Measurements from ENCODE around the gene PDCD5.
"Not testable (repeated sequence)": the region's sequence is repeated elsewhere in the genome, so short reads cannot be mapped to it uniquely, and the experiment has no call there.

Gene PDCD5

GRCh38 chr19:32580353-32580900 is 563 bp upstream of the PDCD5 start:
- DNase-seq: no peak

GRCh38 chr19:32581705-32582179 is 752 bp downstream of the PDCD5 start:
- DNase-seq: no peak

GRCh38 chr19:32587747-32588504 is 6.9 kb downstream of the PDCD5 start:
- not testable (repeated sequence) for DNase-seq

GRCh38 chr19:32594021-32594420 is 13.0 kb downstream of the PDCD5 start:
- no peak for DNase-seq

- DNase-seq: no peak
Measured at GRCh38 chr19:32595491-32595890, 14.5 kb downstream of the PDCD5 start.

GRCh38 chr19:32598022-32598421 is 17.0 kb downstream of the PDCD5 start:
- no peak for DNase-seq

GRCh38 chr19:32599258-32599657 is 18.3 kb downstream of the PDCD5 start:
- DNase-seq: no peak

- DNase-seq: peak; percentile 38 to 60
Measured at GRCh38 chr19:32599736-32600157, 18.8 kb downstream of the PDCD5 start.

- no peak for DNase-seq
Measured at GRCh38 chr19:32603961-32604360, 23.0 kb downstream of the PDCD5 start.

- no peak for DNase-seq
Measured at GRCh38 chr19:32605544-32605943, 24.6 kb downstream of the PDCD5 start.

- DNase-seq: no peak
Measured at GRCh38 chr19:32606289-32606688, 25.3 kb downstream of the PDCD5 start.

GRCh38 chr19:32607479-32607878 is 26.5 kb downstream of the PDCD5 start:
- DNase-seq: no peak

GRCh38 chr19:32611161-32611560 is 30.2 kb downstream of the PDCD5 start:
- DNase-seq: no peak

GRCh38 chr19:32613008-32613407 is 32.0 kb downstream of the PDCD5 start:
- no peak for DNase-seq

- DNase-seq: no peak
Measured at GRCh38 chr19:32614916-32615315, 33.9 kb downstream of the PDCD5 start.

GRCh38 chr19:32615569-32615968 is 34.6 kb downstream of the PDCD5 start:
- no peak for DNase-seq

GRCh38 chr19:32619051-32619685 is 38.2 kb downstream of the PDCD5 start:
- no peak for DNase-seq

GRCh38 chr19:32622002-32622401 is 41.0 kb downstream of the PDCD5 start:
- DNase-seq: no peak

GRCh38 chr19:32624410-32624809 is 43.4 kb downstream of the PDCD5 start:
- no peak for DNase-seq

- no peak for DNase-seq
Measured at GRCh38 chr19:32626969-32627368, 46.0 kb downstream of the PDCD5 start.

- DNase-seq: no peak
Measured at GRCh38 chr19:32627714-32628270, 46.8 kb downstream of the PDCD5 start.

- no peak for DNase-seq
Measured at GRCh38 chr19:32630338-32630737, 49.3 kb downstream of the PDCD5 start.

- DNase-seq: no peak
Measured at GRCh38 chr19:32631381-32631780, 50.4 kb downstream of the PDCD5 start.

Data from NCI-H2081 (cell line).